ENCODE measurements around the gene STRN3. TPM values are rescaled to one million over a fixed set of nuclear protein-coding genes. Genes with fewer than 3 reads are reported as not detected.

STRN3 gene
- total and polyA plus RNA-seq, 2 of the 8 experiments (the other 6 are each of a cell fraction or from before 2014, with no cell fraction given) = 8.7 to 38.1 TPM

- TF ChIP-seq CHD7 (IDR thresholded peaks at IDR 0.05; ENCODE audit: insufficient replicate concordance, low read length) = no peak
- no peak for TF ChIP-seq TEAD4 (IDR thresholded peaks at IDR 0.05; ENCODE audit: low read depth, low read length)
- no peak for TF ChIP-seq BCL11A (IDR thresholded peaks at IDR 0.05; ENCODE audit: low read depth in 2 of 2, low read length in 2 of 2)
- TF ChIP-seq NANOG (IDR thresholded peaks at IDR 0.05; ENCODE audit: insufficient read depth, low read depth, low read length, poor library complexity, severe bottlenecking) = no peak
- TF ChIP-seq POLR2AphosphoS5 (IDR thresholded peaks at IDR 0.05; ENCODE audit: low read depth, low read length) = no peak
- no peak for TF ChIP-seq RNF2 (IDR thresholded peaks at IDR 0.05; ENCODE audit: borderline replicate concordance, low read depth, low read length, missing control alignments, poor library complexity, severe bottlenecking)
- TF ChIP-seq SP1 (IDR thresholded peaks at IDR 0.05; ENCODE audit: low read depth, low read length) = no peak
- TF ChIP-seq, protein P1, sequence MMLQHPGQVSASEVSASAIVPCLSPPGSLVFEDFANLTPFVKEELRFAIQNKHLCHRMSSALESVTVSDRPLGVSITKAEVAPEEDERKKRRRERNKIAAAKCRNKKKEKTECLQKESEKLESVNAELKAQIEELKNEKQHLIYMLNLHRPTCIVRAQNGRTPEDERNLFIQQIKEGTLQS (IDR thresholded peaks at IDR 0.05; ENCODE audit: insufficient read depth, low read depth, low read length) = no peak
- TF ChIP-seq ASH2L (IDR thresholded peaks at IDR 0.05; ENCODE audit: low read length) = no peak
Observed at GRCh38 chr14:31024577-31025366, 1.4 kb downstream of the STRN3 start (continued).

Measured in H1 (cell line).